Measurements from ENCODE around the gene PNPLA2.
A peak's percentile ranks its signal among the peaks of the same experiment; 100 is the strongest.

PNPLA2 gene

DNA sequence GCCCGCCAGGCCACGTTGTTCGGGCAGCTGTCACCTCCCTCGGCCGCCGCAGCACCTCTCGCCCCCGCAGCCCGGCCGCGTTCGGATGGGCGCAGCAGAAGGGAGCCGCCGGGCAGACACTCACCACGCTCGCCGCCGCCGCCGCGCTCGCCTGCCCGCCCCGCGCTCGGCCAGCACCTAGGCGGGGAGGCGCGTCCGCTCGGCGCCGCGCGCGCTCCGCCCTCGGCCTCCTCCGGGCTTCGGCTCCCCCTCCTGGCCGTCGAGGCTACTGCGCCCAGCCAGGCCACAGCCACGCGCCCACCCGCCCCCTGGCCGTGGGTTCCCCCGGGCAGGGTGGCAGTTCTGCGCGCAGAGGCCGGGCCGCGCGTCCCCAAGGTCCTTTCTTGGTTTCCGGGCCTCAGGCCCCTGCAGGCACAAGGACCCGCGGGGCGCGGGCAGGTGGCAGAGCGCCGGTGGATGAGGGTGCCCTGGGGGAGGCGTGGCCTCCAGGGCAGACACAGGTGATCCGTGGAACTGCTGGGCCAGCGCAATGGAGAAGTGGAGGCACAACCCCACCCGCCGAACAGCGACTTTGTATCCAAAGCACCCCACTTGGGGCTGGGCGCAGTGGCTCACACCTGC is 20.5 kb upstream of the PNPLA2 start, which contains the start of gene SLC25A22:
TSS of gene SLC25A22 (minus strand) at position 189 of the 621 bp plus-strand sequence. CDS start 3,275 bp downstream, outside the sequence.
- Histone ChIP-seq H3K9me3 (ENCODE audit: low read length) (no peaks in the 10 kb centered on the region), H2AFZ (ENCODE audit: low read length) (no peak within 1 kb of the TSS), H3K4me3 (ENCODE audit: low read depth, low read length, poor library complexity, severe bottlenecking) (peak within 1 kb of the TSS; percentile 86), H3K9ac (ENCODE audit: low read length) (peak within 1 kb of the TSS; percentile 83), H4K20me1 (ENCODE audit: insufficient read depth, low read length) (no peaks in the 10 kb centered on the region), H3K4me2 (ENCODE audit: low read length) (peak within 1 kb of the TSS; percentile 97), H3K4me1 (ENCODE audit: insufficient read depth, low read length, severe bottlenecking) (peaks cover 24% of the 10 kb centered on the region), H3F3A (ENCODE audit: insufficient read depth, low read length) (no peaks in the 10 kb centered on the region), H3K9me2 (ENCODE audit: low read depth, low read length) (no peaks in the 10 kb centered on the region), H3K36me3 (ENCODE audit: insufficient read depth, low read length) (peaks cover 42% of the 10 kb centered on the region), H3K27me3 (ENCODE audit: insufficient read depth, low read length) (no peaks in the 10 kb centered on the region), H3K27ac (ENCODE audit: low read depth, low read length, poor library complexity, severe bottlenecking) (peak within 1 kb of the TSS; percentile 71), H3K79me2 (ENCODE audit: insufficient read depth, low read length) (no peaks in the 10 kb centered on the region)
- no peak for TF ChIP-seq EZH2 (IDR thresholded peaks at IDR 0.05; ENCODE audit: borderline replicate concordance, low read length)
- TF ChIP-seq, protein P1, sequence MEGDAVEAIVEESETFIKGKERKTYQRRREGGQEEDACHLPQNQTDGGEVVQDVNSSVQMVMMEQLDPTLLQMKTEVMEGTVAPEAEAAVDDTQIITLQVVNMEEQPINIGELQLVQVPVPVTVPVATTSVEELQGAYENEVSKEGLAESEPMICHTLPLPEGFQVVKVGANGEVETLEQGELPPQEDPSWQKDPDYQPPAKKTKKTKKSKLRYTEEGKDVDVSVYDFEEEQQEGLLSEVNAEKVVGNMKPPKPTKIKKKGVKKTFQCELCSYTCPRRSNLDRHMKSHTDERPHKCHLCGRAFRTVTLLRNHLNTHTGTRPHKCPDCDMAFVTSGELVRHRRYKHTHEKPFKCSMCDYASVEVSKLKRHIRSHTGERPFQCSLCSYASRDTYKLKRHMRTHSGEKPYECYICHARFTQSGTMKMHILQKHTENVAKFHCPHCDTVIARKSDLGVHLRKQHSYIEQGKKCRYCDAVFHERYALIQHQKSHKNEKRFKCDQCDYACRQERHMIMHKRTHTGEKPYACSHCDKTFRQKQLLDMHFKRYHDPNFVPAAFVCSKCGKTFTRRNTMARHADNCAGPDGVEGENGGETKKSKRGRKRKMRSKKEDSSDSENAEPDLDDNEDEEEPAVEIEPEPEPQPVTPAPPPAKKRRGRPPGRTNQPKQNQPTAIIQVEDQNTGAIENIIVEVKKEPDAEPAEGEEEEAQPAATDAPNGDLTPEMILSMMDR (IDR thresholded peaks at IDR 0.05; ENCODE audit: low read length): peak; percentile 68

DNA sequence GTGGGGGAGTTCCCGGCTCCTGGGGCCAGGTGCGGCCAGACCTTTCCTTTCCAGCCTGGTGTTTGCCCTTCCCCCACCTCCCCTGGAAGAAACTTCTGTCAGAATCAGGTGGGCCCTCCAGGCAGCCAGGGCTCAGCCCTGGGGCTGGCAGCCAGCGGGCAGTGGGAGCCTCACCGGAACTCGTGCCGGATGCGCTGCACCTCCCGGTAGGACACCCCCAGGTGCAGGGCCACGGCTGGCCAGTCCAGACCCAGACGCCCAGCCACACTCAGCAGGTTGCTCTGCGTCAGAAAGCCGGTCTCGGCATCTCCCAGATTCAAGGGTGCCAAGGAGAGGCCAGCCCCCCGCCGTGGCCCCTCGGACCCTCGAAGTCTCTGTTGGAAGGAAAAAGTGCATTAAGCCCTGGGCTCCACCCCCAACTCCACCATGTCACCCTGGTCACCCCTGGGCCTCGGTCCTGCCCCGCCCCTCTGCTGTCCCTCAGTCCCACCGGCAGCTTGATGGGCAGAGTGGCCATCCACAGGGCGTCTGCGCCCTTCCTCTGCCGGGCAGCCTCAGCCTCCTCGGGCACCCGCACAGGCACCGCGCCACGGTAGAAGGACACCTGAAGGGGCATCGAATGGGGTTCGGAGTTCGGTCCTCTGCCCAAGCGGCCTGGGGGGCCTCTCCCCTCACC is 18.9 kb upstream of the PNPLA2 start:
- Histone ChIP-seq H3K27ac (ENCODE audit: low read depth, low read length, poor library complexity, severe bottlenecking) (no peak overlapping the region), H3K79me2 (ENCODE audit: insufficient read depth, low read length) (no peaks in the 10 kb centered on the region), H4K20me1 (ENCODE audit: insufficient read depth, low read length) (no peaks in the 10 kb centered on the region), H3F3A (ENCODE audit: insufficient read depth, low read length) (no peaks in the 10 kb centered on the region), H3K27me3 (ENCODE audit: insufficient read depth, low read length) (no peaks in the 10 kb centered on the region), H3K4me3 (ENCODE audit: low read depth, low read length, poor library complexity, severe bottlenecking) (no peak overlapping the region), H3K4me2 (ENCODE audit: low read length) (no peak overlapping the region), H3K9ac (ENCODE audit: low read length) (no peak overlapping the region), H2AFZ (ENCODE audit: low read length) (no peak overlapping the region), H3K9me3 (ENCODE audit: low read length) (no peaks in the 10 kb centered on the region), H3K9me2 (ENCODE audit: low read depth, low read length) (no peaks in the 10 kb centered on the region), H3K36me3 (ENCODE audit: insufficient read depth, low read length) (peaks cover 38% of the 10 kb centered on the region), H3K4me1 (ENCODE audit: insufficient read depth, low read length, severe bottlenecking) (peaks cover 38% of the 10 kb centered on the region)
- TF ChIP-seq, protein P1 (IDR thresholded peaks at IDR 0.05; ENCODE audit: low read length): no peak
- no peak for TF ChIP-seq EZH2 (IDR thresholded peaks at IDR 0.05; ENCODE audit: borderline replicate concordance, low read length)

DNA sequence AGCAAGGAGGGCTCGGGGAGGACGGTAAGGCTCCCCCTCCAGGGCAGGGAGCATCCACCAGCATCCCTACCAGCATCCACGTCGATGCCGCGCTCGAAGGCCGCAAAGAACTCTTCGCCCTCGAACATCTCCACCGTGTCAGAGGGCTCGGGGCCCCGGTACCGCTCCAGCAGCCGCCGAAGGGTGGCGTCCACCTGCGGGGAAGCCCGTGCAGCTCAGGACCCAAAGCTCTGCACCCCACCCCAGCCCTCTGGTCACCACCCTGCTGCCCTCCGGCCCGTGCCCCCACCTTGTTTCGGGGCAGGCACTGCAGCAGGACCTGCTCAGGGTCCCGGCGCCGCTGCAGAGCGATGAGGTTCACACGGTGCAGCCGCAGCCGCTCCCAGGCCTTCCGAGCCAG is 18.2 kb upstream of the PNPLA2 start:
- no peak overlapping the region for H3K4me2 ChIP-seq (ENCODE audit: low read length)
- no peak overlapping the region for H2AFZ ChIP-seq (ENCODE audit: low read length)
- TF ChIP-seq, protein P1 (IDR thresholded peaks at IDR 0.05; ENCODE audit: low read length): no peak
- TF ChIP-seq EZH2 (IDR thresholded peaks at IDR 0.05; ENCODE audit: borderline replicate concordance, low read length): no peak
- no peak overlapping the region for H3K9ac ChIP-seq (ENCODE audit: low read length)
- no peaks in the 10 kb centered on the region for H3K27me3 ChIP-seq (ENCODE audit: insufficient read depth, low read length)
- no peak overlapping the region for H3K4me3 ChIP-seq (ENCODE audit: low read depth, low read length, poor library complexity, severe bottlenecking)
- no peaks in the 10 kb centered on the region for H3F3A ChIP-seq (ENCODE audit: insufficient read depth, low read length)
- H3K9me3 ChIP-seq (ENCODE audit: low read length): no peaks in the 10 kb centered on the region
- no peaks in the 10 kb centered on the region for H3K9me2 ChIP-seq (ENCODE audit: low read depth, low read length)
- H3K36me3 ChIP-seq (ENCODE audit: insufficient read depth, low read length): peaks cover 38% of the 10 kb centered on the region
- H3K27ac ChIP-seq (ENCODE audit: low read depth, low read length, poor library complexity, severe bottlenecking): no peak overlapping the region
- no peaks in the 10 kb centered on the region for H3K79me2 ChIP-seq (ENCODE audit: insufficient read depth, low read length)
- H3K4me1 ChIP-seq (ENCODE audit: insufficient read depth, low read length, severe bottlenecking): peaks cover 34% of the 10 kb centered on the region
- no peaks in the 10 kb centered on the region for H4K20me1 ChIP-seq (ENCODE audit: insufficient read depth, low read length)
